GM18508 (cell line): ENCODE data around the gene IGDCC3.

Source experiments
- ATAC-seq: cut with Tn5 transposase; IDR thresholded peaks from one replicate; pipeline ENCODE4 v1.9.1; 2021; ENCODE audit warnings: moderate number of reproducible peaks; ENCODE audit not compliant: insufficient read depth, unreplicated experiment

IGDCC3 gene

DNA sequence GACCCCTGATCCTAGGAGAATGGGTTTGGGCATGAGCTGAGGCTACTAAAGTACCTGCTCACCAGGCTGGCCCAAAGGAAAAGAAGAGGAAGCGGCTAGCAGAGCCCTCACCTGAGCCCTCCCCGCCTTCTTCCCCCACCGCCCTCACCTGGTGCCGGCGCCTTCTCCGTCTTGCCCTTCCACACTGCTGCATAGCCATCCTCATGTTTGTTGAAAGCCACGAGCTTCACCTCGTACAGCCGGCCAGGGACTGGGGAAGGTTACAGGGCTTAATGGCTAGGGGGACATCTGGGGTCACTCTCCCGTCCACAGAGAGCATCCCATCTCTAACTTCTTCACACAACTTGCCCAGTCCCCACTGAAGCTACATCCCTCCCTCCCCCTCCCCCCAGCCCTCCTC, 13.9 kb upstream of the IGDCC3 start:
- ATAC-seq, result no peak

DNA sequence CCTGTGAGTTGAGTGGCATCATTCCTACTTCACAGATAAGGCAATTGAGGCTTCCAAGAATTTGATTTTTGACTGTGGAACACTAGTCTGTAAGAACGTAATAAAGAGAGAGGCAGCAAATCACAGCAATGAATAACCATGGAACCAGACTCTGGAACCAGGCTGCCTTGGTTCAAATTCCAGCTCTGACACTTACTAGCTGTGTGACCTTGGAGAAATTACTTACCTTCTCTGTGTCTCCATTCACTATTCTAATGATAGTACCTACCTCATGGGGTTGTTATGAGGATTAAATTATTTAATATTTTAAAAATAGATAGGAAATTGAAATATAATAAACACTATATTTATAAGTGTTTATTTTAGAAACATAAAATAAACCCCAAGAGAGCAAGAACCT, 12.6 kb upstream of the IGDCC3 start:
- ATAC-seq, result no peak

DNA sequence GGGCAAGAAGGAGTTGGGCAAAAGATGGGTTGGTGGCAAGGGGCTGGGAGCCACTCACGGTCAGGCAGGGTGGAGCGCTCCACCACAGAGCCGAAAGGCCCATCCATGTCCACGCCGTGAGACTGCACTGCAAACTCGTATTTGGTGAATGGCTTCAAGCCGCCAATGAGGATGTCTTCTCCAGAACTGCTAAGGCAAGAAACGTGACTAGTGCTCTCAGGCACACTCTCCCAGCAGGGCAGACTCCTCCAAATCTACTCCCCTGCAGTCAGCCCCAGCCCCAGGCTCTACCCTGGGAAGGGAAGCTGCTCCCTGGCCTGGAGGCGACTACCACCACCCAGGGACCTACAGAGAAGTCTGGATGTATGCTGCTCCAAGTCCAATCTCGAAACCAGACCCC, 11.4 kb upstream of the IGDCC3 start:
- no peak for ATAC-seq

DNA sequence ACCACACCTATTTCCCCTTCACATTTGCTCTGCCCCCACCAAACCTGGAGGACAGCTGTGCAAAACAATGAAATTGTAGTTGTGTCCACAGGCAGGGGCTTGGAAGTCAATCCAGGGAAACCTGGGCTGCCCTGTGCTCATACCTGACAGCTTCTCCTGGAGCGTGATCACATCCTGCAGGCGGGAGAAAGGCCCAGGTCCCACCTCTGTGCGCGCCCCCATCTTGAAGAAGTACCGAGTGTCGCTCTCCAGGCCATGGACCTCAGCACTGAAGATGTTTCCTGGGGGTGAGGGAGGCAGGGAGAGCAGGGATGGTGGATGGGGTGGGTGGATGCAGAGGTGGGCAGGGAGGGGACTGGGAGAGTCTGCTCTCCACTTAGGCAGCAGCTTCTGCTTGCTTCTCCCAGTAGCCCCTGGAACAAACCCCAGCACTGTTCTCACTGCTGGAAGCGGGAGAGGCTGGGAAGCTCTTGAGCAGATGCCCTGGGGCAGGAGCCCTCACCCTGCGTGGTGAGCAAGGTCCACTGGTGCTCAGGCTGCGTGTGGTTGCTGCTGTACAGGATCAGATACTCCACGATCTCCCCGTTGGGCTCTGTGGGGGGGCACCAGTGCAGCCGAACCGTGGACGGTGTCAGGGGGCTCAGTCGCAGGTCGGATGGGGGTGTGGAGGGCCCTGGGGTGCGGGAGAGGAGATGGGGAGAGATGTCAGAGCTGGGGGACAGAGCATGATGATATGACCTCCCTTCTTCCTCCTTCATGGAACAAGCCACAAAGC, 10.7 kb upstream of the IGDCC3 start:
- ATAC-seq, result no peak

DNA sequence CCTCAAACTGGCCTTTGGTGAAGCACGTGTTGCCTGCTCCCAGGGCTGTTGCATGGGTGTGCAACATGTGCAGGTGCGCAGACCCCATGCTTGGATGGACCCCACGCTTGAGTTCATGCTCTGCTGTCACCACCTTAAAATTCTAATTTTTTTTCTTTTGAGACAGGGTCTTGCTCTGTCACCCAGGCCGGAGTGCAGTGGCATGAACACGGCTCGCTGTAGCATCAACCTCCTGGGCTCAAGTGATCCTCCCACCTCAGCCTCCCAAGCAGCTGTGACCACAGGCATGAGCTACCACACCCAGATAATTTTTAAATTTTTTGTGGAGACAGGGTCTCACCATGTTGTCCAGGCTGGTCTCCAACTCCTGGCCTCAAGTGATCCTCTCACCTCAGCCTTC, 9.1 kb upstream of the IGDCC3 start:
- no peak for ATAC-seq

DNA sequence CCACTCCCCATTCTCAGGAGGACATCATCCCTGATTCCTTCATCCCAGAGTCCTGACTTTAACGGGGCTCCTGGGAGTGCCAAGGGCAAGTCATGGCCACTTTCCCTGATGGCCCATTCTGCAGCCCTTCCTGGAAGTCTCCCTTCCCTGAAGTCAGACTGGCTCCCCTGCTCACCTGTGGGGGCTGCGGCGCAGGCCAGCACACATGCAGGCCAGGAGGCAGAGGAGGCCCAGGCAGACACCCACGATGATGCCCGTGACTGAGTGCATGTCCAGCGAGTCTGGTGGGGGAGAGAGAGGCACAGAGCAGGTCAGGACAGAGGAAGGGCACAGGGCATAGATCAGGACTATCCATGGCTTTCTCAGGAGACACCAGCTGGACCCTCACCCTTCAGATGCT, 8.6 kb upstream of the IGDCC3 start:
- ATAC-seq, result no peak

DNA sequence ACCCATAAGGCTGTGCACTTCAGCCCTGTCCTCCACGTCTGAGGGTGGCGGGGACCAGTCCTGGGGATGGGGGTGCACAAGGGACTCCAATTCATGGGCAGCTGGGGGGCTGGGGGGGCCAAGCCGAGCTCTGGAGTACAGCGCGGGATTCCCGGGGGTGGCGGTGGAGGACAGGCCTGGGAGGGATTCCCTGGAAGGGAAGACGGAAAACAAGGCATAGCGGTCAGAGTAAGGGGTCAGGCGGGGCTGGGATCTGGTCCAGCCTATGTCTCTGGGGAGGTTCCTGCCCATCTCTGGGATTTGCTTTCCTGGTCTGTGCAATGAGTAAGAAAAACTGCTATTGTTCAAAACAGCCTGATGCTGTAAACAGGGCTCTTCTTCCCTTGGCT, 8.1 kb upstream of the IGDCC3 start:
- ATAC-seq, result no peak

DNA sequence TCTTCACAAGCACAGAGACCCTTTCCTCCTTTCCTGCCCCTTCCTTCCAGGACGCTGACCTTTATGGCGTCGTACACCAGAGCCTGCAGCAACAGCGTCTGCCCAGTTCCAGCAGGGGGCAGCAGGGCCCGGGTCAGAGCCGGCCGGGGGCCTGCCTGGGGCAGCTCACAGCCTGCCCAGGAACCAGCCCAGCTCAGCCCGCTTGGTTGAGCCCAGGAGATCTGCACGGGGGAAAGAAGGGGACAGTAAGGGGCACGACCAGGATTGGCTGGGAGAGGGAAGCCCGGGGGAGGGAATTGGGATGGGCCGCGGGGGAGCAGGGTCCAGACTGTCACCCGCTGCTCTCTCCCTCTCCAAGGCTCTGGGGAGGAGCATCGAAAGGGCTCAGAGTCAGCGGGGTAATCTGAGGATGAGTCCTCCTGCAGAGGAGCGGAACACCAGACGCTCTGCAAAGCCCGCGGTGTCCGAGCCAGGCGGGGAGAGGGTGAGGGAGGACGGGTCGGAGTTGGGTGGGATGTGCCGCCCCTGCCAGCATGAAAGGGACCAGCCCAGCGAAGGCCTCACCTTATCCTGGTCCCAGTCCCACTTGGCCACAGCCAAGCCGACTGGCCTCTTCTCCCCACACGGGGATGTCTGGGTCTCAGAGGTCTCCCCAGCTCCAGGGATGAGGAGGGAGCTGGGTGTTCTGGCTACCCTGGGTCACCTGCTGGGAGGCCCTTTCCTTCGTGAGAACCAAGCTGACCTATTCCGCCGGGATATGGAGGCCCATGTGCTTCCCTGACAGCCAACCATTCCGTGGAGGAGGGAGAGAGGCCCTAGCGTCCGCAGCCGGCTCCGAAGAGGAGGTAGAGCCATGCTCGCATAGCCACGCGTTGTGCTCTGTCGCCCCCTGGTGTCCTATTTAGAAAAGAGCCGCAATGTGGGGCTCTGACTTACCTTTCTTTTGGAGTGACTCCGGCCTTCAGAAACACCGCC, 7.4 kb upstream of the IGDCC3 start:
- ATAC-seq, result no peak

DNA sequence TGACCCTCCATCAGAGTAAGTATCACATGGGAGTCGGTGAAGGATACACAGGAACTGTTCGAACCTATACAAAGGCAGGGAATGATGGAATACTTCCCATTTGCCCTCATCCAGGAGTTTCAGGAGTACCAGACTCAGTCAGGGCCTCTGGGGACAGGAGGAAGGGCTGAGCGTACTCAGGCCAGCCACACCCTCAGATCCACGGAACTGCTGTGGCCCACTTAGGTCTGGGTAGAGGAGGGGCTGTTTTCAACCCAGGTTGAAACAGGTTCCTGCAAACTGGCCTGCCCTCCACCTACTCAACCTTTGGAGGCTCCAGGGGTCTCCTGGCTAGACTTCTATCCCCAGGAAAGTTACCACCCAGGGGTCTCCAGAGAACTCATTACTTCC, 6.7 kb upstream of the IGDCC3 start:
- no peak for ATAC-seq

DNA sequence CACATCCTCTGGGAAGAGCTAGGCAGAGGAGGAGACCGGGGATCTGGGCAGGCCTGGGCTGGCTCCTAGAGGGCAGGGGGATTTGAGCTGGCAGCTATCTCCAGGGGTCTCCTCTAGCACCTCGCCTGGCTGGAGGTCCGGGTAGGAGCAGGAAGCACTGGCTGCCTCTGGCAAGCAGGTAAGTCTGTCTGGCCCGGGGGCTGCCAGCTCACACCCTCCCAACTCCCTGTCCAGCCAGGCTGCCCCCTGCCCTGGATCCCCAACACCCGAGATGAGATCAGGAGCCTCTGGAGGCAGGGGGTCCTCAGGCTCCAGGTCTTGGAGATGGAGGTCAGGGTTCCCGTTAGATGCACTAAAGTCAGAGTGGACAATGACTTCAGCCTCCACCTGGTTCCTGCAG, 6.2 kb upstream of the IGDCC3 start:
- no peak for ATAC-seq

DNA sequence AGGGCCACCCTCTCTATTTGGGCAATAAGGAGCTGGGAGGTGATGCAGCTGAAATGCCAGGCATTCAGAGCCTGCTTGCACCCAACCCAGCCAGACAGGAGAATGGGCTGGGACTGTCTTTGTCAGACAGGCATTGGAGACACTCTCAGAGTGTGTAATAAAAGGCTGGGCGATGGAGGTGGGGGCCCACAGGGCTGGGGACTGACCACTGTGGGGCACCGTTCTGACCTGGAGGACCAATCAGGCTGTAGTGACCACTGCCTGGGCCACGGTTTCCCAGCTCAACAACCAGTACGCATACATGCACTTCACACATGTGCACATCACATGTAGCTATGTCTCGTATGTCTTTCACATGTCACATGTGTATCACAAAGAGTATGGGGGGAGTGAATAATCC, 5.7 kb upstream of the IGDCC3 start:
- ATAC-seq, result no peak

DNA sequence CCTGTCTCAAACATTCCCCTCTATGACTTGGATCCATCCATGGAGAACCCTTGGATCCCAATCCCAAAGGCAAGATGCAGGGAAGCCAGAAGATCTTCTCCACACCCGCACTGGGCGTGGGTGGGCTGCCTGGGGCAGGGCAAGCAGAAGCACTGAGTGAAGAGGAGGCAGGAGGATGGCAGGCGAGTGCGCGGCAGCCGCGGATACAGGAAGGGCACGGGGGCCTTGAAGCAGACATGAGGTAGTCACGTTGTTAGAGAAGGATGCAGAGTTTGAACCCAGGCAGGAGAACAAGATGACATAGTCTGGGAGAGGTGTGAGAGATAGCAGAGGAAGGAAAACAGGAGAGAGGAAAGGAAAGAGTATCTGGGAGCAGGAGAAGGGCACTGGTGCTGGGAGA, 5.1 kb upstream of the IGDCC3 start:
- ATAC-seq, result no peak

DNA sequence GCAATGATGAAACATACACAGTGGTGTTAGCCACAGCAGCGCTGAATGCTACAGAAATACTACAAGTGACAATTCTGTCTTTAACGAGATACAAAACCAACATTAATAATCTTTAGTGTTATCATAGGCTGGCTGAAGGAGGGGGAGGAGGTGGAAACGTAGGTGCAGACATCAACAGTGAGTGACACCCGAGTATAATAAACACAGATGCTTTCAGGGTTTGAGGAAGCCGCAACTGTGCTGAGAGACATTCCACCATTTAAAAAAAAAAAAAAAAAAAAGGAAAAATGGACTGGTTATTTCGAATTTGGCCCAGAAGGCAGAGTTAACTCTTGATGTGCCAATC, 4.3 kb upstream of the IGDCC3 start:
- no peak for ATAC-seq

DNA sequence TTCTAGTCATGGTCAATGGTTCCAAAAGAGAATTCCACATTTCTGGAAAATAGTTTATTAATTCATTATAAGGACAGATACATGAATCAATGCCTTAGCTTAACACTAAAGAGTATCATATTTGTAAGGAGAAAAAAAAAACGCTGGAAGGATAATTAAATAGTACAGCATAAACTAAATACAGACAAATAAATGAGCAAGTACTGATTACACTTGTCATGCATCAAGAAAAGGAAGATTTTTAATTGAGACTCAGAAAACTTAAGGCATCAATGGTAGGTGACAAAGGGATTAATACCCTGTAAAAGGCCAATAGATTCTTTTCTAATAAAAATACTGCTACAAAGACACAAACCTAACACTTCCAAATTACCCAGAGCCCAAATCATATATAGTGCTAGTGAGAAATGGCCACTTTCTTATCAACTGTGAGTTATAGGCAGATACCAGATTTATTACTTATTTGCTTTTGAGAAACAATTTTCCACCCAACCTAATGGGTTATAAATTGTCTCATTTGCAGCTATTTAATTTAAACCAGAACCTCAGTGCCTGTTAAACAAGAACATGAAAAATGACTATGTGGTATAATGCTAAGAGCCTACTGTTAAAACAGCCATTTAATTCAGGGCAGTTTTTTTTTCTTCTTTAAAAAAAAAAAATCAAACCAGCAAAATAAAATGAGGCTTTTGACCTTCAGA, 3.8 kb upstream of the IGDCC3 start:
- no peak for ATAC-seq

DNA sequence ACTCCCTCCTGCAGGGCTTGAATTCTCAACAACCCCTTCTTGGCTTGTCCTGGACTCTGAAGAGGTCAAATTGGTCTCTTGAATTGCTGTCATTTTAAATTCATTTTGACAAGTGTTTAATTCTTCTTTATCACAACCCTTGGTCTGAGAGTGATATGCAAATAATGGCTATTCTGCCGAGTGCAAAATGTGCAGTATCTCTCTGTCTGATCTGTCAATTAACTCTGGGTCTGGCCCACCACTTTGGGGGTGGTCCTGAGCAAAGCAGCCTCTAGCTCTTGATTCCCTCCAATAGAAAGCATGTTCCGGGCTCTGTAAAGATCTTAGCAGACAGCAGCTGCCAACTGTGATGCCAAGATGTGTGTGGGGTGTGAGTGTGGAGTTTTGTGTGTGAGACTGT, 2.2 kb upstream of the IGDCC3 start:
- ATAC-seq, result no peak

DNA sequence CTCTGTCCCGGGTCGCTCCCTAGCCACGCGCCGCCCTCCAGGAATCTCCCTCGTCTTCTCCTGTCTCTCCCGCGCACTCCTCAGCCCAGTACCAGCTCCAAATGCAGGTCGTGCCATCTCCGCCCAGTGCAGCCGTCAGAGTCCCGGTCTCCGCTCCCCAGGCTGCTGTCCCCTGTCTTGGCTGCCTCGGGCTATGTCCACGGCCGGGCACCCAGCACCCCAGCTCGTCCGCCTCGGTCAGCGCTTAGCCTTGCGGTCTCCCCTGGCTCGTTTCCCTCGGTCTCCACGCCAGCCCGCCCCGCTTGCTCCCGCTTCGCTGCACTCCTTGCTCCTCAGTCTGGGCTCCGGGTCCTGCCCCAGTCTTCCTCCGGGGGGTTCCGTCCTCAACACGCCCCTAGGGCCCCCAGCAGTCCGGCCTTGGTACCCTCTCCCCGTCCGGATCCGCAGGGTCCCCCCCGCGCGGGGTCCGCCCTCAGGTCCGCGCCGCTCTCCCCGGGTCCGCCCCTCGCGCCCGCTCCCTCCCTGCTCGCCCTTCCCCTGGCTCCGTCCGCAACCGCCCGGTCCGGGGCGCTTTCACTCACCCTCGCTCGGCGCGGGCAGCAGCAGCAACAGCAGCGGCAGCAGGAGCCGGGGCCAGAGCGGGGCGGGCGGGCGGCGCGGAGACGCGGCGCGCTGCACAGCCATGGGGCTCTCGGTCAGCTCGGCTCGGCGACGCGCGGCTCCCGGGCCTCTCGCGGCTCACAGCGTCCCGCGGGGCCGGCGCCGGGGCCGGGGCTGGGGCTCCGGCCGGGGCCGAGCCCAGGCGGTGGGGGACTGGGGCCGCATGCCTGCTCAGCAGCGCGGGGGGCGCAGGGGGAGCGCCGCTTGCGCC, 462 bp downstream of the IGDCC3 start:
- ATAC-seq, result no peak

DNA sequence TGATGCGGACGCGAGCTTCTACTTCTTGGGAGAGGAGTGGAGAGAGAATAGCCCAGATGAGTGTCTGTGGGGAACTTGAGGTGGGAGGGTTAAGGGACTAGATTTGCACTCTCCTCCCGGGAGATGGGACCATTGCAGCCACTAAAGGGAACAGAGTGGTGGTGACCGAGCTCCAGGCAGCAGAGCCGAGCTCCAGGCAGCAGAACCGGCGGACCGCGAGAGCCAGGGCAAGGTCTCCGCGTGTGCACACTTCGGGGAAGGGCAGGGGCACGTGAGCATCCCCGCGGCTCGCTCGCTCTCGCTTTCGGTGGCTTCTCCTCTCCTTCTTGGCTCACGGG, 1.1 kb downstream of the IGDCC3 start:
- no peak for ATAC-seq

DNA sequence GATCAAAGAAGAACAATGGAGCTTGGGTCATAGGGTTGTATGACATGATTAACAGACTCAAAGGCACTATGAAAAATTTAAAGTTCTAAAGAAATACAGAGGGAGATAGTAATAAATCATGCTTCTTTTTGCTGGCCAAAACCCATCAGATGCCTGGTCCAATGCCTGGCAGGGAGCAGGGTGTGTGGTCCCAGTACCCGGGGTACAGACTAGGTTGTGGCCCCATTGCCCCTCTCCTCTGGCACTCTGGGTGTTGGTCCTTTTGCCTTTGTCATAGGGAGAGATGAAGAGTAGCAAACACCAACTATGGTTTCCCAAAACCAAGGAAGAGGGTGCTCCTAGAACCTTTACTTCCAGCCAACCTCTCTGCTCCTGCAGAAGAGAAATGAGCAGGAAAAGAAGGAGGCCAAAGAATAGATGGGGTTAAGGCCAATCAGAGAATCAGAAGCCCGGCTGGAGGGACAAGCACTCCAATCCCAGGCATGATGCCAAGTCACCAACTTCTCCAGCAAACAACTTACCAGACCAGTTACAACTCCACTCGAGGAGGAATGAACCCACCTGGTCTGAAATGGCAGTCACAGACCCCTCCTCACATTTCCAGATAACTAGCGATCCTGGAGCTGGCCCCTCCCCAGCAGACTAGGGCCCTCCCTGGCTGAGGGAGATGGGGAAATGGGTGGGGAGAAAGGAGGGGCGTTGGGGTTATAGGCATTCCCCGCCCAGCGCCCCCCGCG, 1.8 kb downstream of the IGDCC3 start:
- ATAC-seq, result no peak

DNA sequence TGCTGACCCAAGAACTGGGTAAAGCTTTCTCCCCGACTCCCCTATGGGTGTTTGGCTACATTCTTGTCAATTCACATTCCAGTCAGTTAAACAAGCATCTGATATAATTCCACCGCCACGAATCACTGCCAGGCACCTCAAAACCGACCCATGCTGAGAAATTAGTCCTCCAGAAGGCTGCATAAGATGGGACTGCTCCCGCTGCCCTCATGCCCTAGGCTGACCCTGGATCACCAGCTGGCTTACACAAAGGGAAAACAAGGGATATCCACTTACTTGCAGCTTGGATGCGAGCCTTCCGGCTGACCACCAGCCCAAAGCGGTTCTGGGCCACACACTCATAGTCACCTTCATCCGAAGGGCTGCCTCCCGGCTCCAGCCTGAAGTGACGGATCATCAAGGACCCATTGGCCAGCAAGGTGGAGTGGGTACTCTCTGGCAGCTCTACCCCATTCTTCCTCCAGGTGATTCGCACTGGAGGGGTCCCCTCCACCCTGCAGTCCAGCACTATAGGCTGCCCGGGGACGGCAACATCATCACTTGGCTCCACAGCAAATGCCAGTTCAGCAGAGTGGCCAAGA, 2.9 kb downstream of the IGDCC3 start:
- ATAC-seq, result no peak
